ENCODE data around the gene ACTRT2. TPM values are rescaled to one million over a fixed set of nuclear protein-coding genes. Genes with fewer than 3 reads are reported as not detected.

The ACTRT2 gene
- total and polyA plus RNA-seq, 7 donors: not detected

- no peak overlapping the region for H3K27ac ChIP-seq
- peaks cover 4 to 43% (median 20%) of the 10 kb centered on the region in 3 donors for H3K27me3 ChIP-seq
- 75 to 82% methylated on average over 7 of the region's 7 CpGs for WGBS, 2 donors
- TF ChIP-seq POLR2AphosphoS5 (IDR thresholded peaks at IDR 0.05): no peak
- no peak for TF ChIP-seq CTCF (IDR thresholded peaks at IDR 0.05)
- no peak for TF ChIP-seq POLR2A (IDR thresholded peaks at IDR 0.05)
- no peak for TF ChIP-seq EP300 (IDR thresholded peaks at IDR 0.05)
- intact Hi-C loops (cut with DNase I): no loop called here
- peak; percentile 58 for DNase-seq
- no peaks in the 10 kb centered on the region for H3K9me3 ChIP-seq
- H3K4me3 ChIP-seq: no peak overlapping the region
- no peaks in the 10 kb centered on the region for H3K36me3 ChIP-seq
- no peaks in the 10 kb centered on the region for H3K4me1 ChIP-seq
Measured at GRCh38 chr1:3049164-3049563, 27.9 kb downstream of the ACTRT2 start.

- Histone ChIP-seq H3K27me3 (peaks cover 4 to 40% (median 21%) of the 10 kb centered on the region in 3 donors), H3K36me3 (no peaks in the 10 kb centered on the region), H3K27ac (no peak overlapping the region), H3K4me1 (no peaks in the 10 kb centered on the region), H3K9me3 (no peaks in the 10 kb centered on the region), H3K4me3 (no peak overlapping the region)
- WGBS, 2 donors: 84 to 89% methylated on average over 2 of the region's 2 CpGs
- TF ChIP-seq POLR2A (IDR thresholded peaks at IDR 0.05) (no peak), POLR2AphosphoS5 (IDR thresholded peaks at IDR 0.05) (no peak), EP300 (IDR thresholded peaks at IDR 0.05) (no peak), CTCF (IDR thresholded peaks at IDR 0.05) (no peak)
- intact Hi-C loops (cut with DNase I): no loop called here
- peak; percentile 53 for DNase-seq
Measured at GRCh38 chr1:3049905-3050304, 28.6 kb downstream of the ACTRT2 start.

GRCh38 chr1:3050603-3051002, 29.3 kb downstream of the ACTRT2 start:
- TF ChIP-seq CTCF (IDR thresholded peaks at IDR 0.05) (no peak), EP300 (IDR thresholded peaks at IDR 0.05) (no peak), POLR2A (IDR thresholded peaks at IDR 0.05) (no peak), POLR2AphosphoS5 (IDR thresholded peaks at IDR 0.05) (no peak)
- Histone ChIP-seq H3K36me3 (no peaks in the 10 kb centered on the region), H3K4me1 (no peaks in the 10 kb centered on the region), H3K9me3 (no peaks in the 10 kb centered on the region), H3K27ac (no peak overlapping the region), H3K4me3 (no peak overlapping the region), H3K27me3 (peaks cover 4 to 38% (median 21%) of the 10 kb centered on the region in 3 donors)
- no peak for DNase-seq
- intact Hi-C loops (cut with DNase I): no loop called here

GRCh38 chr1:3051270-3052268, 30.3 kb downstream of the ACTRT2 start:
- Histone ChIP-seq H3K27ac (no peak overlapping the region), H3K4me3 (no peak overlapping the region), H3K9me3 (no peaks in the 10 kb centered on the region), H3K36me3 (no peaks in the 10 kb centered on the region), H3K4me1 (no peaks in the 10 kb centered on the region), H3K27me3 (peaks cover 4 to 40% (median 21%) of the 10 kb centered on the region in 3 donors)
- no peak for TF ChIP-seq EP300 (IDR thresholded peaks at IDR 0.05)
- no peak for TF ChIP-seq POLR2A (IDR thresholded peaks at IDR 0.05)
- TF ChIP-seq POLR2AphosphoS5 (IDR thresholded peaks at IDR 0.05): no peak
- no peak for TF ChIP-seq CTCF (IDR thresholded peaks at IDR 0.05)
- DNase-seq: peak; percentile 58
- WGBS, 2 donors: 85 to 87% methylated on average over 3 of the region's 3 CpGs
- intact Hi-C loops (cut with DNase I): no loop called here

All from sigmoid colon (tissue), 7 donors.